CD1c-positive myeloid dendritic cell (primary cell): ENCODE data around the gene CTTNBP2.
"Not testable (repeated sequence)": the region's sequence is repeated elsewhere in the genome, so short reads cannot be mapped to it uniquely, and the experiment has no call there.

Experiments
- DNase-seq: peaks from one replicate; pipeline ENCODE4 v3.0.0-alpha.2; 2016; ENCODE audit errors: extremely low spot score

Gene CTTNBP2

GRCh38 chr7:117750612-117751563 is 122.4 kb downstream of the CTTNBP2 start:
- DNase-seq = peak; percentile 16

DNA sequence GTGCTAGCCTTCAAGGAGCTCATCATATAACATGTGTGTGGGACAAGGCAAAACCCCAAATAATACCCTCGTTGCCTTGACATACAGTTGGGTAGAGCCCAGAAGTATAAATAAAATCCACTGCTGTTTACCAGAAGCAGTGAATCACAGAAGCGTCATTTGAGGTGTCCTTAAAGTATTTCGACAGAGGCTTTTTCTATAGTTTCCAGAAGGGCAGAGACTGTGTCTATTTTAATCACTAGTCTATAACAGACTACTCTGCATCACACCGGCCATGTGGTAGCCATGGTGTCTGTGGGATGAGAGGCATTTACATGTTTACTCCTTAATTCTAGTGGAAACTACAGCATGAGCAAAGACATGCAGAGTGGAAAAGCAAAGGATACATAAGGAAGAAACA is 131.3 kb downstream of the CTTNBP2 start:
- DNase-seq = no peak

DNA sequence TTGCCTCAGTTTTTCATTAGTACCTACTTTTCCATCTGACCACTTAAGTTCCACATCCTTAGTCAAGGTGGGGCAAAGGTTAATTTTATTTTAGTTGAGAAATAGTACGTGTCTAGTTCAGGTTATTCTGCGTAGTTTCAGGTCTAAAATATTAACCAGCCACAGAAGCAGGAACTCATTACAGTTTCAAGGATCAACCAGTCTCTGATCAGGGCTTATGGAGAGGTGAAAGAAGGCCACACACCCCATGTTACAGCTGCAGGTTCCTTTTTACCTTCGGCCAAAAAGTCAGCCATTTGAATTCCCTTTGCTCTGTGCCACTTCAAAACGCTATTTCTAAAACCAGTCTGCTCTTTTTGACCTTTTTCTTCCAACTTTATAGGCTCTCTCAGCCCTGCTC is 134.2 kb downstream of the CTTNBP2 start:
- no peak for DNase-seq

DNA sequence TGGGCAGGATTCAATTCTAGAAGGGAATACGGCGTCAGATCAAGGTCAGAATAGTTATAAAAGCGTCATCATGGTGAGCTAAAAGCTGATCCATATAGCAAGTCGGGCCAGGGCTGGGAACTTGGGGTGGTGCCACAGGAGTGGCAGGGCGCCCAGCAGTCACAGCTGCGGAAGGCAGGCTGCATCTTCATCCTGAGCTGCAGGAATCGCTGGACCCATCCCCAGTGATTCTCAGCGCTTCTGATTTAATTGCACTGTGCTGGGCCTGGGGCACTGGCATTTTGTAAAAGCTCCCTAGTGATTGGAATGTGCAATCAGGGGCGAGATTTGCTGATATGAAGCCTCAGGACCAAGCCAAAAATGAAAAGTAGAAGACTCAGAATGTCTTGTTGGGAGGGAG is 135.3 kb downstream of the CTTNBP2 start:
- no peak for DNase-seq

GRCh38 chr7:117731455-117731854 is 141.8 kb downstream of the CTTNBP2 start:
- peak; percentile 83 for DNase-seq

- no peak for DNase-seq
Measured at GRCh38 chr7:117730390-117730789, 142.9 kb downstream of the CTTNBP2 start.

- peak; percentile 53 for DNase-seq
Measured at GRCh38 chr7:117728890-117729624, 144.2 kb downstream of the CTTNBP2 start.

DNA sequence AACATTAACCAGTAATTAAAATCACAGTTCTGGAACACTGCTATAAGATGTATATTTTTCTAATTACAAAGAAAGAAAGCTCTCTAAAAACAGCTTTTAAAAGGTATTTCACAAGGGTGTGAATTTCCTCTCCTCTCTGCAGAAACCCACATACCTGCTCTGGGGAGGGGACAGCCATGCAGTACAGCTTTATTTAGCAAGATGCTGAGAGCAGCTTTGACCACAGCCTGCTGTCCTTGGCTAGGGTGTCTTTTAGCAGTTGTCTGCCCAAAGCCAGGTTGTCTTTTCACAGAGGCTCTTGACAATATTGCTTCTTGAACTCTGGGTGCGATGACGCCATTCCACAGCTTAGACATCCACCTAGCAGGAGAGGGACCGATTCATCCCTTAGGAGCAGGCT is 148.3 kb downstream of the CTTNBP2 start:
- DNase-seq = no peak

DNA sequence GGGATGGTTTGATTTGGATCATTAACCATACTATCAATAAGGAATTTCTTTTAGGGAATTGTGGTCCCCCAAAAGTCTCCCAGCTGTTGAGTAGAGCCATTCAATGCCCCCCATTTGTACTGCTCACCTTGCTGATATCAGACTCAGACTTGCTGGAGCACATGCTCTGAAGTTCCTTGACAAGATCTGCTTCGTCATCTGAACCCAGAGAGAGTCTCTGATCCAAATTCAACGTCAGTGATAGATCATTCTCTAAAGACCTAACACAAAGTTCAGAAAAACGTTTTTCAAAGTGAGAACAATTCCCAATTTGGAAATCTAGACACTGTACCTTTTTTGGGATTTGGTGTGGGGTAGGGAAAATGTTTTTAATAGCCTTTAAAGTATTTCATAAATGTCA is 153.9 kb downstream of the CTTNBP2 start:
- DNase-seq = no peak

- no peak for DNase-seq
Measured at GRCh38 chr7:117718116-117718835, 155.0 kb downstream of the CTTNBP2 start.

GRCh38 chr7:117717357-117717756 is 155.9 kb downstream of the CTTNBP2 start:
- DNase-seq = no peak

GRCh38 chr7:117716707-117717299 is 156.4 kb downstream of the CTTNBP2 start:
- DNase-seq = no peak

DNA sequence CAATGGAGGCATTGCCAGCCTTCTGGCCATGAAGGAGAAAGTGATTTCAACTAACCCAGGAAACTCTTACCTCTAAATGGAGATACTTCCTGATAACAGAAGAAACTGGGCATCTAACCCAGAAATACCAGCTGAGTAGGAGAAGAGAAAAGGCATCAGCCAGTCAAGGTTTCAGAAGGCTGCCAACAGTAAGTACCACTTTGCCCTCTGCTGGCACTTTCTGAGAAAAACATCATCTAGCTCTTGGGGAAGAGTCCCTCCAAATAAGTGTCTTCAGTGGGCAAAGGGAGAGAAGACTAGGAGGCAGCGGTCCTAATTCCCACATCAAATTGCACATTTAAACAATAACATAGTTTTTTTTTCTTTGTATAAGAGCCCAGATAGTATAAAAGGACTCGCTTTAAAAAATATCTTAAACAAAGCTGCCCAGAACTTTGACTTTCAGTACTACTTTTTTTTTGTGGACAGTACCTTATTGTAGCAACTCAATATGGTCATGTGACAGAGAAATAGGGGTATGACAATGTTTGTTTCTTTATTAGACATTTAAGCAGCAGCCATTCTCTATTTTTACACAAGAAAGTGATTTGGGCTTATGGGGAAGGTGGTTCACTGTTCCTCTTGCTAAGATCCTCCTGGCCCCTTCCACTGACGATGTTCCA is 157.3 kb downstream of the CTTNBP2 start:
- peak; percentile 40 for DNase-seq

DNA sequence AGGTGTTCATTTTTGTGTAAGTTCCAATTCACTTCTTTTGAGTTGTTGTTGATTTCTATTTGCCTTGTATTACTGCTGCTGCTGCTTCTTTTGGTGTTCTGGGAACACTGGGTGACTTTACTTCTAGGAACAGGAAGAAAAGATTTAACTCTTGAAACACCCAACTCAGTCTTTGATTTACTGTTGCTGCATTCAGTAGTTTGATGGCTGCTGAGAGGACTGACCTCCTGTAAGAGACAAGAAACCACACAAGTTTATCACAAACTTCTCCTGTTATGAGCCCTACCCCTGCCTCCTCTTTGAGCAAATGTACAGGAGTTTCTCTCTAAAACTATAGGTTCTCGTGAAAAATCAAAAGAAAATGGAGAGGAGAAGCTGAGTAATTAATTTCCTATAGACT is 161.7 kb downstream of the CTTNBP2 start:
- DNase-seq = no peak

- not testable (repeated sequence) for DNase-seq
Measured at GRCh38 chr7:117708173-117708572, 165.1 kb downstream of the CTTNBP2 start.

DNA sequence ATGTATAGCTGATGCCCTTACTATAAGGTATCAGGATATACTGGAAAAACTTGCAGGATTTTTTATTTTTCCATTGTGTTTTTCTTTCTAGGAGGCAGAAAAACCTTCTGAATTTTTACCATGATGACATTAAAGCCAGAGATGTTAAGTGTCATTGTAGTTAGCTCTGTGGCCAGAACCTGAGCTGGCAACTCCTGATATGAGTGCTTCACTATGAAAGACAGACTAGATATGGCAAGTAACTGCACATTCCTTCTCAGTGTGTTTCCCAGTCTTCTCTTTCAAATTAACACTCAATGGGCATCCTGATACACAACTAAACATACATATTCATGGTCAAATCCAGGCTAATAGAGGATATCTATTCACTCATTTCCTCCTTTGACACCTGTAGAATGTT is 166.2 kb downstream of the CTTNBP2 start:
- DNase-seq = no peak

DNA sequence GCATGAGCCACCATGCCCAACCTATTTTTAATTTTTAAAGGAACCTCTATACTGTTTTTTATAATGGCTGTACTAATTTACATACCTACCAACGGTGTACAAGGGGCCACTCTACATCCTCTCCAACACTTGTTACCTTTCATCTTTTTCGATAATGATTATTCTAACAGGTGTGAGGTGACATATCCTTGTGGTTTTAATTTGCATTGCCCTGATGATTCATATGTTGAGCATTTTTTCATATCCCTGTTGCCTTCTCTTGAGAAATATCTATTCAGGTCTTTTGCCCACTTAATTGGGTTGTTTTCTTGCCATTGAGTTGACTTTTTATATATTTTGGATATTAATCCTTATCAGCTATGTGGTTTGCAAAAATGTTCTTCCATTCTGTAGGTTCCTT is 167.0 kb downstream of the CTTNBP2 start:
- no peak for DNase-seq

GRCh38 chr7:117705630-117706029 is 167.6 kb downstream of the CTTNBP2 start:
- no peak for DNase-seq

- DNase-seq = no peak
Measured at GRCh38 chr7:117704063-117704462, 169.2 kb downstream of the CTTNBP2 start.

GRCh38 chr7:117698018-117698417 is 175.2 kb downstream of the CTTNBP2 start:
- no peak for DNase-seq

- no peak for DNase-seq
Measured at GRCh38 chr7:117692338-117692737, 180.9 kb downstream of the CTTNBP2 start.
